H54 (cell line): Measurements from ENCODE around the gene LAMA2.

Source experiments
- DNase-seq: peaks from one replicate; pipeline ENCODE4 v3.0.0; 2011; ENCODE audit warnings: low spot score, mixed read lengths; ENCODE audit not compliant: insufficient read length
- FAIRE-seq: peaks from 3 replicates; lab custom pipeline; 2011; peaks lifted over from hg19 to GRCh38; lab: Jason Lieb, UNC
- POLR2A ChIP-seq: IDR thresholded peaks from 2 replicates; pipeline ENCODE4 v1.6.1; 2011; ENCODE audit warnings: low read depth, mild to moderate bottlenecking, low read length

The LAMA2 gene

DNA sequence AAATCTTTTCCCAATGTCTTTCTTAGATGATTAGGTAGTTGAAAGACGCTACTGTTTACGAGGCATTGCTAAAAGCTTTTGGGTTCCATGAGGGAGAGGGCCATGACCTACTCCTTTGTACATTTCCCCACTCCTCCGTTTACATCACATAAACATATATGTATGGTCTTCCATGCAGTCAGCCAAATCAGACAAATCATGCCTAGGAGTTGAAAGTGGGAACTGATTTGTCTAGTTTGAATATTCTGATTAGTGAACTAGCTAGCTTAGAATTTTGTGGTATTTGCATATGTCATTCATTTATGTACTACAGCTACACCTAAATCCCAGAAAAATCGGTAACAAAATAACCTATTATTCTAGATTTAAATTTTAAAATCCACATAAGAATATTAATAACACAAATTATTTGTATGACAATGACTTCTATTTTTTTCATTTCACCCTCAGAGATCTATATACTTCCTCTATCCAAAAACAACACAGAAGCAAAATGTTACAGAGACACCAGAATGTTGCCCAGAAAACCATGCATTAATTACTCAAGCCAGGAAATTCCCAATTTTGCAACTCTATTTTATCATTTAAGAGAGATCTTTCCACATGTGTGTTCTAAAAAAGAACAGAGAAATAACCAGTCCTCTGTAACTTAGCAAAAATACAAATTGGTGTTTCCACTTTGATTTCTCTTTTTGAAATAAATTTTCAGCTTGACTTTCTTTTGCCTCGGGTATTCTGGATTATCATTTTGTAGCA is 231.9 kb downstream of the LAMA2 start:
- TF ChIP-seq POLR2A: no peak
- DNase-seq: no peak
- no peak for FAIRE-seq

DNA sequence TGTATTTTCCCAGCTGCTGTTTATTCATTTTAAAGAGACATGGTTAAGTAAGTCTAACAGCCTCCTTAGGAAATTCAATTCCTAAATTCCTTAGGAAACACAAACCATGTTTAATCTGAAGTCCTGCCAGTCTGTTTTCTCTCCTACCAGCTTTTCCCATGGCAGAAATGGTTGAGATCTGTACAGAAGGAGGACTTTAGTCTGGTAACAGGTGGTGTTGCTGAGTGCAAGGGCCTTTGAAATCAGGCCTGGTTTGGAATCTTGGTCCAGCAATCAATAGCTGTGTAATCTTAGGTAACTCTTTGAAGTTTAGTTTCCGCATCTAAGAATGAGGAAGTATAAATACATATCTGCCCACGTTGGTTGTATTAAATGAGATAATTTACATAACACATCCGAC is 232.5 kb downstream of the LAMA2 start:
- TF ChIP-seq POLR2A: no peak
- FAIRE-seq: no peak
- no peak for DNase-seq

DNA sequence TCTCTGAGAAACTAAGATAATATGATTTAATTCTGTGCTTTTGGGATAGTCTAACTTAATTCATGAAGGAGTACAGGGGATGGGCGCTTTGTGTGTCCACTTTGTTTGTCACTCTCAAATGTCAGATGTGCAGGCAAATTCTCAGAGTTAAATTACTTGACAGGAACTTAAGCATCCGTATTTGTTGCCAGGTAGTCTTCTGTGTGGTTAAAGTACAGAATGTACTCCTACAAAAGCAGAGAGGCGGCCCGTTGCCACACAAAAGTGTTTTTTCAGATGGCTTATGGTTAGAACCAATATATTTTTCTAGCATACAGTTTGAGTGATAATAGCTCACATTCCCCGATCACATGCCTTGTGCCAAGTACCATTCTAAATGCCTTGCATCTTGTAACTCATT is 234.4 kb downstream of the LAMA2 start:
- TF ChIP-seq POLR2A: no peak
- FAIRE-seq (no peak), DNase-seq (no peak)

DNA sequence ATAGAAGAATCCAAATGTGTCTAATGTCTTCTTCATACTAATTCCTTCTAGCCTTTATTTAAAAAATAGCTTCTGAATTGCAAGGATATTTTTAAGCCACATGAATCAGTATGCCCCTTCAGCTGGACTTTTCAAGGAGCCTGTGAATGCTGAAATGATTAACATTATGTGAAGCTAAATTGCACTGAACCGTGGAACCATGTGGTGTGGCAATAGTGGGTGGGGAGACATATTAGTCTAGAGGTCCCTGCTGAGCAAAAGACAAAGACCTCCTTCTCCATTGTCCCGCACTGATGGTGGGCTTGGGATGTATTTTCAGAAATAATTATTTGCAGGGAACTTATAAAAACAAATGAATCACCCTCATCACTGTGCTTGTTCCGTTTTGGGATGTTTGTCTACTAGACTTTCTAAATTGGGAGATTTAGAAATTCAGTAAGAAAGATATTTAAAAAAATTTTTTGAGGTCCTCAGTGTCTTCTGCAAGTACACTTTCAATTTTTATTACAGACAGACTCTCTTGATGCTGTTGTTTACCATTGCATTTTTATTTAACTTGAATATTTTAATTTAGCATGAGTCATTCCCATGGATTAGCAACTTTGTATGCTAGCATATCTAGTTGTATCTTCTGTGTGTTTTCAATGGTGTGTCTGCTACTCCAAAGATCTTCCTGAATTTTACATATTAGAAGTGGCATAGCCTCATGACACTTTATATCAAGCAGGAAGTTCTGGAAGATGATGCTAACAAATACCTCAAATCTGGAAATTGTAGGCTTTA is 238.1 kb downstream of the LAMA2 start:
- no peak for TF ChIP-seq POLR2A
- FAIRE-seq (no peak), DNase-seq (no peak)

DNA sequence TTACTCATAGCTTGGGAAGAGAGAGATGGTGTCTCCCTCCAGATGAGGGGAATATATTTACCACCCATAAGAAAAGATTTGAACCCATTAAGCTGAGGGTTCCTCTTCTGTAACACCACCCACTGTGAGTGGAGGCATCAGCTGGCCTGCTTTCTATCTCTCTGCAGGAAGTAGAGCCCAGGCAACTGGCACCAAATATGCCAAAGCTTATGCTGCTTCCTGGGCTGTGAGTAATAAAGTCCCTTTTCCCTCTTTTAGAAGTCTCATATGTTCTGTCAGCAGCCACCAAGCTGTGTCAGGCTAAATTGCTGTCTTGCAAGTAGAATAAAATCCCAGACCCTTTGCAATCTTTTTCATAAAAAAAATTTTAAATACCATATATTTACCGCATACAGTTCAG is 241.4 kb downstream of the LAMA2 start:
- DNase-seq (no peak), FAIRE-seq (no peak)
- no peak for TF ChIP-seq POLR2A

DNA sequence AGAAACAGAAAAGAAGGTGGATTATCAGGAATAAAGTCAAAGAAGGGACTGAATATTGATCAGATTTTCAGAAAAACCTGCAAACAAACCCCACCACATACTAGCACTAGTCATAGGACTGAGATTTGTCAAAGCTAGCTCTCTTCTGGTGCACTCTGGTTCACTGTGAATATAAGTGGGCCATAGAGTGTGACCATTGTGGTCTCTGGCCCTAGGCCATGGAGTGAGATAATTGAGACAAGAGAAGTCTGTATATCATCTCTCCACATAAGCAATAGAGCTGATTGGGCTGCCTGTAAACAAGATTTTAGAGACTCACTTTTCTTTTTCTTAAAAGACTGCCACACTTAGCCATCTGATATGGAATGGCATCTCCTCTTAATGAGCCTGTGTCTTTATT is 247.2 kb downstream of the LAMA2 start:
- FAIRE-seq (no peak), DNase-seq (no peak)
- no peak for TF ChIP-seq POLR2A

DNA sequence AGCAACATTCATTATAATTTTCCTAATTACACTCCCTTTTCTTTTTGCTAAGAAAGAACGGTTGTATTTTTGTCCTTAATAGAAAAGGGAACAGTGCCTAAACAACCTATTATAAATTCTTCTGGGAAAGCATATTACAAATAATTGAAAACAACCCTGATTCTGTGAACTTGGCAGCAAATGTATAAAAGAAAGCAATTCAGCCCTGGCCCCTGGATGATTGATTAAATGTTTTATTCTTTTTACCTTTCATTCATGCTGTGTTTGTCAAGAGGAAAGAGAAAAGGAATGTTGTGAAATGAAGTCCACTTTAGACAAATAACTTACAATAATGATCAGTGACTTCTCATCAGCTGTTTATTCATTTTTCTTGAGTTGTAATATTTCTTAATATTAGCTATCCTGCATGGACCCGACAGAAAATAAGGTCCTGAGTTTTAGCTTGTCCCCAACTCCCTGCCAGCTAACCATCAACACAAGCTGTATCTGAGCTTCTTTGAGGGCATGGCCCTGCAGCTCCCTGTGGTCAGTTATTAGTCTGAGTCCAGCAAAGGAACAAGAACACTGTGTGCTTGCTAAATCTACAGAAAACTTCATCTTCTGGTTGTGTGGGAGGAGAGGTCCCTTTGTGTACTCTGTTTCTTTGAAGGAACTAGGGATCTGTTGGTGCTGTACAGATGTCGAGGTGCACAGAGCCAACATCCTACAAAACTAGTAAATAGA is 248.2 kb downstream of the LAMA2 start:
- no peak for TF ChIP-seq POLR2A
- DNase-seq: no peak
- no peak for FAIRE-seq

DNA sequence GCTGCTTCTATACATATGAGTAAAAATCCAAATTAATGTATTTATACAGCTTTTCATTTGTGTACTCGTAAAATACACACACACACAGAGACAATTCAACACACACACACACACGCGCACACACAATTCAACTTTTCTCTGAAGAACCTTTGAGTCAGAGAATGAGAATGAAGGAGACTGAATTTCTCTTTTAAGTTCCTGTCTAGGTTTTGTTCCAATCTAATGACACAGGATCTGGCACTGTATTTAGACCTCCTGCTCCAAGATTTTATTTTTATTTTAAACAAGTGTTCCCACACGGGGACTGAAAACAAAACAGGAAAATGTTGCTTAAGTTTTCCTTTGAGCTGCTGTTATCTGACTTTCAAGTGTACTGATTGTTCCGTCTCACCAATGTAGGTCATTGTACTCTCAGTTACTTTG is 250.8 kb downstream of the LAMA2 start:
- TF ChIP-seq POLR2A: no peak
- no peak for FAIRE-seq
- DNase-seq: no peak

DNA sequence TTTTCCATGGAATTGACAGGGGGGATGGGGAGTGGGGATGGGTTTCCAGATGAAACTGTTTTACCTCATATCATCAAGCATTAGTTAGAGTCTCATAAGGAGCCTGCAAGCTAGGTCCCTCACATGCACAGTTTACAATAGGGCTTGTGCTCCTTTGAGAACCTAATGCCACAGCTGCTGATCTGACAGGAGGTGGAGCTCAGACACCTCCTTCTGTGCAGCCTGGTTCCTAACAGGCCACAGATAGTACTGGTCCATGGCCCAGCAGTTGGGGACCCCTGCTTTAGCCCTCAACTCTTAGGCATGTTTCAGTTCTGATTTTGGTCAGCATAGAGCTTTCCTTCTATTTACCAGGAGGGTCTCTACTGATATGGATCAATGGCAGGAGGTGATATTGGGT is 251.6 kb downstream of the LAMA2 start:
- FAIRE-seq (no peak), DNase-seq (no peak)
- TF ChIP-seq POLR2A: no peak

DNA sequence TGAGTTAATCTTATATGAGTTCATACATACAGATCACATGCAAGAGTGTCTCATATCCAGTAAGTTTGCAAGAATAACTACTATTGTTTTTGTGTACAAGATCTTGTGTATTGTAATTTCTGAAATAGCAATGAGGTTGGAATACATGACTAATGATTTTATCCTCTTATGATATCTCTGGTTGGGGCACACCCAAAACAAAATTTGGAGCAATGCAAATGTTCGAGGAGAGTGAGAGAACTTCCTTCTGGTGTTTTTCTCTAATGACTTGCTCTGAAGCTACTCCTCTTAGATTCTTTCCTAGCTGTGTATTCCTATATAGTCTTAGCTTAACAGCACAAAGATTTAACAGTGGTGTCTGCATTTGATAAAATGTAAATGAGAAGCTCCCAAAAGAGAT is 252.5 kb downstream of the LAMA2 start:
- no peak for TF ChIP-seq POLR2A
- FAIRE-seq: no peak
- no peak for DNase-seq

DNA sequence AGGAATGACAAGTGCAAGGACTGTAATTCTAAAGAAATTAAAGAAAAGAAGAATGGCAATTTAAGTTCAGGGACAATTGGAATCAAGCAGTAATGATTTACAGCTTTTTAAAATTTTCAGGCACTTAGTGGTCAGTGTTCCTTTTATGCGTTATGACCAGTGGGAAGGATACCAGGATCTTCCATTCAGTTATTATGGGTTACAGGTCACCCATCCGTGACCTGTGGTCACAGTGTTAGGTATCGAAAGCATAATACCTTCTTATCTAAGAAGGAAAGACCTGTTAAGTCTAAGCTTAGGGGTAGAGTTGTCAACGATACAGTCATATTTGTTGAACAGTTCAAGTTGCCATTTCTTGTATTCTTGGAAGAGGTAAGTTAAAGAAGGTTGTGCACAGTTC is 253.8 kb downstream of the LAMA2 start:
- no peak for FAIRE-seq
- DNase-seq: no peak
- no peak for TF ChIP-seq POLR2A

DNA sequence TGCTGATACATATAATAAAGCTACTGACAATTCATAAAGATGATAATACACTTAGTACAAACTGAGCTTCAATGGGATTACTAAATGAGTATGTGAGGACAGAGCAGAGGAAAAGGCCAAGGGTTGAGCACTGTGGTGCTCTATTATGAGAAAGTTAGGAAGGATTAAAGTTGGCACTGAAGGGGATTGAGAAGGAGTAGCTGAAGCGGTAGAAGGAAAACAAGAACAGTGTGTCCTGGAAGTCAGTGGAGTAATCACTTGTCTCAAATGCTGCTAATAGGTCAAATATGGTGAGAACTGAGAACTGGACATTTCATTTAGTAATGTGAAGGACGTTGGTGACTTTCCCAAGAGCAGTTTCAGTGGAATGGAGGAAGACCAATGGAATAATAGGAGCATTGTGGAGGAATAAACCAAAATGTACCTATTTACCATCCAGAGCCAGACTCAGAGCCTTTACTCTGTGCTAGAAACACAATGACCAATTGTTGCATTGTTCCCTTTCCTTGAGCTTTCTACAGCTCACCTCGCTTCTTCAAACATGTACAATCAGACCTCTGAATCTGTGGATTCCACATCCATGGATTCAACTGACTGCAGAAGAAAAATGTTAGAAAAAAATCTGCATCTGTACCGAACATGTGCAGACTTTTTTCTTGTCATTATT is 255.9 kb downstream of the LAMA2 start:
- no peak for DNase-seq
- FAIRE-seq: no peak
- no peak for TF ChIP-seq POLR2A

DNA sequence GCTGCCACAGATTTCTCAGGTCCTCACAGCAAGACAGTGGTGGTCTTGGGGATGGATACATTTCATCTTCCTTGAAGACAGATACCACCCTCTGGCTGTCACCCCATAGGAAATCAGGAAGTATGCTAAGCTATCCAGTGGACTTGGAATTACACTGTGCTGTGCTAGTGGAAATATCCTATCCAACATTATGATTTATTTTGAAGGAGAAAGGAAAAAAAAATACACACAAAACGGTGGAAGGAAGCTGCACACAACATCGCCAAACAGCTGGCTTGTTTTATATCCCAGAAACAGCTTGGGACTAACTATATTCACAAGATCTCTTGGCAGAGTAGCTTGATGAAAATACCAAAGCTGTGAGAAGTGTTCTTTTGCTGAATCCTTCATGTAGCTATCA is 257.6 kb downstream of the LAMA2 start:
- FAIRE-seq: no peak
- no peak for DNase-seq

DNA sequence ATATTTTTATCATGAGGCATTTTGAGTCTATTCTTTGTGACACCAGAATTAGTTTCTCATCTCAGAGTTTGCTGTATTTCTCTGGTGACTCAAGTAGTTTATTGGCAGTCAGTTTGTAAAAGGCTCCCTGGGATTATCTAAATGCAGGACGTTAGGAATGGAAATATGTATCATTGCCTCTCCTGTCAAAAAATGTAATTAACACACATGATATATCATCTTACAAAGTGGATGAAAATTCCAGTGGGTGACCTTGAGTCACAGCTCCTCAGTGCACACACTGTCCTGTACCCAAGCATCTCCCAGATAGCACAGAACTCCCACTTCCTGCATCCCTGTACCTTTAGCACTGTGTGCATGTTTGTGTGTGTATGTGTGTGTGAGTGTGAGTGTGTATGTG is 258.6 kb downstream of the LAMA2 start:
- FAIRE-seq (no peak), DNase-seq (no peak)
- TF ChIP-seq POLR2A: no peak

More for the DNA sequence above, 257.6 kb downstream of the LAMA2 start:
- TF ChIP-seq POLR2A: no peak
